OCI-LY3 (cell line): ENCODE measurements around the gene GALNTL6.

Source experiments
- H2AFZ ChIP-seq: fragments of 200-600, 300-600 bp; shearing (Covaris generic); 2 replicates; pipeline ENCODE4 v1.6.0; 2014; ENCODE audit warnings: antibody characterized with exemption, low read depth, low read length
- H3K27ac ChIP-seq: fragments of 200-600, 300-600 bp; sonication (generic); 2 replicates; pipeline ENCODE4 v1.5.1; 2014; ENCODE audit warnings: mild to moderate bottlenecking, low read length, moderate library complexity, mixed read lengths
- H3K27me3 ChIP-seq: fragments of 200-600, 300-600 bp; sonication (generic); 2 replicates; pipeline ENCODE4 v1.6.1; 2014; ENCODE audit warnings: low read depth, low read length, mixed read lengths
- H3K36me3 ChIP-seq: fragments of 200-600, 300-600 bp; sonication (generic); replicated peaks from 2 replicates; pipeline ENCODE3; 2014; ENCODE audit warnings: low read depth, low read length, mixed read lengths
- H3K4me1 ChIP-seq: fragments of 300-600, 200-600 bp; sonication (generic); 2 replicates; pipeline ENCODE4 v1.6.1; 2014; ENCODE audit warnings: low read length, mixed read lengths
- H3K4me2 ChIP-seq: fragments of 200-600, 300-600 bp; sonication (generic); 2 replicates; pipeline ENCODE4 v1.6.1; 2014; ENCODE audit warnings: low read length, mixed read lengths
- H3K4me3 ChIP-seq: fragments of 300-600, 200-600 bp; sonication (generic); 2 replicates; pipeline ENCODE4 v1.5.1; 2014; ENCODE audit warnings: antibody characterized with exemption, mild to moderate bottlenecking, low read length, moderate library complexity
- H3K79me2 ChIP-seq: fragments of 300-600, 200-600 bp; shearing (Covaris generic); 2 replicates; pipeline ENCODE4 v1.6.1; 2014; ENCODE audit warnings: mild to moderate bottlenecking, low read length, mixed read lengths
- H3K9ac ChIP-seq: fragments of 300-600, 200-600 bp; shearing (Covaris generic); 2 replicates; pipeline ENCODE4 v1.6.0; 2014; ENCODE audit warnings: mild to moderate bottlenecking, low read length, moderate library complexity
- H3K9me3 ChIP-seq: fragments of 200-600, 300-600 bp; shearing (Covaris generic); 2 replicates; pipeline ENCODE4 v1.6.1; 2014; ENCODE audit warnings: low read length, mixed read lengths; ENCODE audit not compliant: insufficient read depth
- H4K20me1 ChIP-seq: fragments of 200-600, 300-600 bp; sonication (generic); 2 replicates; pipeline ENCODE4 v1.6.1; 2016; ENCODE audit warnings: low read length, mixed read lengths; ENCODE audit not compliant: insufficient read depth
- EZH2phosphoT487 ChIP-seq: fragments of 200-600 bp; shearing (Covaris generic); IDR thresholded peaks from 2 replicates; pipeline ENCODE4 v1.6.1; 2018; ENCODE audit warnings: antibody characterized with exemption, mixed run types, low read depth
- TF ChIP-seq, protein P1 (sequence below): fragments of 200-600, 300-600 bp; sonication (generic); IDR thresholded peaks from 2 replicates; pipeline ENCODE4 v1.5.1; 2014; ENCODE audit warnings: antibody characterized with exemption, low read length, low read depth

The GALNTL6 gene

DNA sequence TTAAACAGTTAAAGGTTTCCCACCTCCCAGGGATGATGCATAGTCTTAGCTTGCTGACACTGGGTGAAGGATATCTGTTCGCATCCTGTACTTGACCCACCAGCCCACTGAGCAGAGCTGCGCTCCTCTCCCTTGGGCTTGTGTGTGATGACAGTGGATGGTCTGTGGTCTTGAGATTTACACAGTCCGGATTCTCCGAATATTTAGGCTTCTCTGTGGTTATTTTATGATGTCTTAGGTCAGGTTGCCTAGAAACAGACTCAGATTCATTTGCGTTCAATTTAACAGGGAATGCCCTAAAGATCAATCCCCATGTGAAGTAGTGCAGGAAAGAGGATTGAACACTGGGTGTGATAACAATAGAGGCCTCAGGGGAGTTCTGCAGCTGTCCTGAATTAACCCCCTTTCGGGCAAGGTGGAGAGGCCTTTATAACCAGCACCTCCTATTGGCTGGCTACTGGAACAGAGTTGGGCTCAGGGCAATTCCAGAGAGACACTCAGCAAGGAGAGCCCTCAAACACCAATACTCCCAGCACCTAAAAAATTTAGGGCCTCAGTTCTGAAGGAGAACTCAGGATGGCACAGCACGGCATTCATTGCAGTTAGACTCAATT lies 702.2 kb downstream of the GALNTL6 start:
- no peaks in the 10 kb centered on the region for H4K20me1 ChIP-seq
- H3K4me3 ChIP-seq = no peak overlapping the region
- TF ChIP-seq, protein P1, sequence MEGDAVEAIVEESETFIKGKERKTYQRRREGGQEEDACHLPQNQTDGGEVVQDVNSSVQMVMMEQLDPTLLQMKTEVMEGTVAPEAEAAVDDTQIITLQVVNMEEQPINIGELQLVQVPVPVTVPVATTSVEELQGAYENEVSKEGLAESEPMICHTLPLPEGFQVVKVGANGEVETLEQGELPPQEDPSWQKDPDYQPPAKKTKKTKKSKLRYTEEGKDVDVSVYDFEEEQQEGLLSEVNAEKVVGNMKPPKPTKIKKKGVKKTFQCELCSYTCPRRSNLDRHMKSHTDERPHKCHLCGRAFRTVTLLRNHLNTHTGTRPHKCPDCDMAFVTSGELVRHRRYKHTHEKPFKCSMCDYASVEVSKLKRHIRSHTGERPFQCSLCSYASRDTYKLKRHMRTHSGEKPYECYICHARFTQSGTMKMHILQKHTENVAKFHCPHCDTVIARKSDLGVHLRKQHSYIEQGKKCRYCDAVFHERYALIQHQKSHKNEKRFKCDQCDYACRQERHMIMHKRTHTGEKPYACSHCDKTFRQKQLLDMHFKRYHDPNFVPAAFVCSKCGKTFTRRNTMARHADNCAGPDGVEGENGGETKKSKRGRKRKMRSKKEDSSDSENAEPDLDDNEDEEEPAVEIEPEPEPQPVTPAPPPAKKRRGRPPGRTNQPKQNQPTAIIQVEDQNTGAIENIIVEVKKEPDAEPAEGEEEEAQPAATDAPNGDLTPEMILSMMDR = no peak
- TF ChIP-seq EZH2phosphoT487 = no peak
- H3K4me1 ChIP-seq = no peaks in the 10 kb centered on the region
- no peaks in the 10 kb centered on the region for H3K27me3 ChIP-seq
- H3K36me3 ChIP-seq = no peaks in the 10 kb centered on the region
- H3K27ac ChIP-seq = no peak overlapping the region
- H3K9me3 ChIP-seq = no peaks in the 10 kb centered on the region
- no peak overlapping the region for H3K9ac ChIP-seq
- H3K4me2 ChIP-seq = no peak overlapping the region
- H2AFZ ChIP-seq = no peak overlapping the region
- H3K79me2 ChIP-seq = no peaks in the 10 kb centered on the region

- Histone ChIP-seq H3K27ac (no peak overlapping the region), H3K4me1 (no peaks in the 10 kb centered on the region), H3K9ac (no peak overlapping the region), H3K27me3 (no peaks in the 10 kb centered on the region), H3K79me2 (no peaks in the 10 kb centered on the region), H3K9me3 (no peaks in the 10 kb centered on the region), H3K4me3 (no peak overlapping the region), H3K4me2 (no peak overlapping the region), H4K20me1 (no peaks in the 10 kb centered on the region), H2AFZ (no peak overlapping the region), H3K36me3 (no peaks in the 10 kb centered on the region)
- TF ChIP-seq, protein P1 = no peak
- TF ChIP-seq EZH2phosphoT487 = no peak
Observed at GRCh38 chr4:172517391-172517790, 704.2 kb downstream of the GALNTL6 start.

DNA sequence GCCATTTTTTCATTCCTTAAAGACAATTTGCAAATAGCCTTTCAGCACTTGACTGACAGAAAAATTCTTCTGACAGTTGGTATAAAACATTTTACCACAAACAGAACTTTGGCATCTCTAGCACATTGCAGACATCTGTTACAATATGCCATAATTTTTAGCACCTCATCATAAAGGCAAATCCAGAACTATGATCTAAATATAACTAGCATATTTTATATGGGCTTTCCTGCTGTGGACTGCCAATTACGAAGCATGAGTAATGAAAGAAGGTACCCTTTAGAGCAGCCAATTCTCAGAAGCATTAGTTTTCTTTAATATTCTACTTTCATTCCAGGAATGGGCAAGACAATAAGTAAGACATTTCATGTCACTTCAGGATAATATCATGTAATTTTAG lies 708.0 kb downstream of the GALNTL6 start:
- Histone ChIP-seq H3K9me3 (no peaks in the 10 kb centered on the region), H3K36me3 (no peaks in the 10 kb centered on the region), H2AFZ (no peak overlapping the region), H3K79me2 (no peaks in the 10 kb centered on the region), H3K27me3 (no peaks in the 10 kb centered on the region), H3K27ac (no peak overlapping the region), H3K4me2 (no peak overlapping the region), H3K4me1 (no peaks in the 10 kb centered on the region), H3K9ac (no peak overlapping the region), H3K4me3 (no peak overlapping the region), H4K20me1 (no peaks in the 10 kb centered on the region)
- no peak for TF ChIP-seq EZH2phosphoT487
- TF ChIP-seq, protein P1 = no peak

- Histone ChIP-seq H3K36me3 (no peaks in the 10 kb centered on the region), H3K79me2 (no peaks in the 10 kb centered on the region), H3K9ac (no peak overlapping the region), H4K20me1 (no peaks in the 10 kb centered on the region), H3K4me2 (no peak overlapping the region), H3K4me1 (no peaks in the 10 kb centered on the region), H2AFZ (no peak overlapping the region), H3K27me3 (no peaks in the 10 kb centered on the region), H3K9me3 (no peaks in the 10 kb centered on the region), H3K4me3 (no peak overlapping the region), H3K27ac (no peak overlapping the region)
- TF ChIP-seq, protein P1 = no peak
- TF ChIP-seq EZH2phosphoT487 = no peak
Observed at GRCh38 chr4:172521680-172522079, 708.5 kb downstream of the GALNTL6 start.
